CD4-positive, alpha-beta T cell treated with Interleukin-6 for 4 hours (primary cell): ENCODE measurements around the gene GLP1R.

ENCODE experiments used
- DNase-seq: peaks from one replicate; pipeline ENCODE4 v3.0.0-alpha.2; 2020; ENCODE audit warnings: mixed read lengths

Gene GLP1R

GRCh38 chr6:39065561-39065960 lies 17.0 kb downstream of the GLP1R start:
- no peak for DNase-seq

GRCh38 chr6:39068391-39068790 lies 19.8 kb downstream of the GLP1R start:
- DNase-seq, result no peak

DNA sequence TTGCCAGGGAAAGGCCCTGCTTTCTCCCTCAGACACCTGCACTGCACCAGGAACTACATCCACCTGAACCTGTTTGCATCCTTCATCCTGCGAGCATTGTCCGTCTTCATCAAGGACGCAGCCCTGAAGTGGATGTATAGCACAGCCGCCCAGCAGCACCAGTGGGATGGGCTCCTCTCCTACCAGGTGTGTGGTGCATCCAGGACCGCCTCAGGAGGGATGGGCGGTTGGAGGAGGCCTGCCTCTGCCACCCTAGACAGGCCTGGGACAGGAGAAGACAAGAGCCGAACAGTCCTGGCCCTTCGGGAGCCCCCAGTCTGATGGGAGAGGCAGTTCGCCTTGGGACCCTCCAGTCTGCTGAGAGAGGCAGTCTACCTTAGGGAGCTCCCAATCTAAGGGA lies 24.2 kb downstream of the GLP1R start:
- no peak for DNase-seq

- no peak for DNase-seq
These were observed 25.1 kb downstream of the GLP1R start for GRCh38 chr6:39073471-39074355.

GRCh38 chr6:39074486-39074885 lies 25.9 kb downstream of the GLP1R start:
- DNase-seq, result no peak

GRCh38 chr6:39075010-39075686 lies 26.6 kb downstream of the GLP1R start:
- no peak for DNase-seq

DNA sequence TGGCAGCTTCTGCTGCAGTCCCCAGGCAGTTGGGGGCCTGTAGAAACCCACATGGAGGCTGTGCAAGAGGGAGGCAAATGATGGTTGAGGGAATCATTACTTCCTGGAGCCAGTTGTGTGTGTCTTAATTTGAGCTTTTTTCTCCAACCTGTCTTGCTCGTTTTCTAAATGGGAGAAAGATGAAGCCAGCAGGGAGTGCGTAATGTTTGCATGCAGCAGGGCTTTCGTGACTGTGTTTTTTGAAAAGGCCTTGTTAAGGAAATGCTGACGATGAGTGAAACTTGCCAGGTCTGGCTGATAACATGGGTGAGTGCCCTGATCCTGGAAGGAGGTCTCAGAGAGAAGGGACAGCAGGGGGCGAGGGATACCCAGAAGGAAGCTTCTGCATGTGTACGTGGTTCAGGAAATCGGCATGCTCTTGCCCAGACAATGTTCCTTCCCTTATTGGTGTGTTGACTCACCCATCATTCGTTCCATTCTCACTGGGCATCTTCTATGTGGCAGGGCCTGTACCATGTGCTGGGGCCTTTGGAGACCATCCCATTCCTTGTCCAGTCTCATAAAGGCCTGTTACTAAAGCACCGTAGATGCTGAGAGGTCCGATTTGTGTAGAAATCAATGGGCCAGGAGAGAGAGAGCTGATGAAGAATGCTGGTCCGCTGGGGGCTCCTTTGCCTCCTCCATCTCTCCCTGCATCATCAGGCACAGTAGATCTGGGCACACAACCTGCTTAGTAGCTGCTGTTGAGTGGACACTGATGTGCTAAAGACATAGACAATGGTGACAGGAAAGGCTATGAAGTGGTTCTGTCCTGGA lies 27.4 kb downstream of the GLP1R start:
- DNase-seq, result no peak

- no peak for DNase-seq
These were observed 28.3 kb downstream of the GLP1R start for GRCh38 chr6:39076623-39077535.

GRCh38 chr6:39077882-39078594 lies 29.5 kb downstream of the GLP1R start:
- no peak for DNase-seq

DNA sequence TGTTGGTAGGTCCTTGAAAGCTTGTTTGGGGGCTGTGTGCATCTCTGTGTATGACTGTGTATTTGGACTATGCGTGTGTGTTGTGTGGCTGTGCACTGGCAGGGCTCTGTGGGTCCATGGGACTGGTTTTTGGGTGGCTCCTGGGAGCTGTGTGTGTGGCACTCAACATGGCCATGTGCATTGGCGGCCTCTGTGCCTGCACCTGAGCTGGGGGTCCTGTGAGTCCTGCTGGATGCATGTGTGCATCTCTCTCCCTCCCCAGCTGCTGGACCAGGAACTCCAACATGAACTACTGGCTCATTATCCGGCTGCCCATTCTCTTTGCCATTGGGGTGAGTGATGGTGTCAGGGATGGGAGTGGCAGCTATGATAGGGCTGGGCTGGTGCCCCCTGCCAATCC lies 30.1 kb downstream of the GLP1R start:
- DNase-seq, result no peak

DNA sequence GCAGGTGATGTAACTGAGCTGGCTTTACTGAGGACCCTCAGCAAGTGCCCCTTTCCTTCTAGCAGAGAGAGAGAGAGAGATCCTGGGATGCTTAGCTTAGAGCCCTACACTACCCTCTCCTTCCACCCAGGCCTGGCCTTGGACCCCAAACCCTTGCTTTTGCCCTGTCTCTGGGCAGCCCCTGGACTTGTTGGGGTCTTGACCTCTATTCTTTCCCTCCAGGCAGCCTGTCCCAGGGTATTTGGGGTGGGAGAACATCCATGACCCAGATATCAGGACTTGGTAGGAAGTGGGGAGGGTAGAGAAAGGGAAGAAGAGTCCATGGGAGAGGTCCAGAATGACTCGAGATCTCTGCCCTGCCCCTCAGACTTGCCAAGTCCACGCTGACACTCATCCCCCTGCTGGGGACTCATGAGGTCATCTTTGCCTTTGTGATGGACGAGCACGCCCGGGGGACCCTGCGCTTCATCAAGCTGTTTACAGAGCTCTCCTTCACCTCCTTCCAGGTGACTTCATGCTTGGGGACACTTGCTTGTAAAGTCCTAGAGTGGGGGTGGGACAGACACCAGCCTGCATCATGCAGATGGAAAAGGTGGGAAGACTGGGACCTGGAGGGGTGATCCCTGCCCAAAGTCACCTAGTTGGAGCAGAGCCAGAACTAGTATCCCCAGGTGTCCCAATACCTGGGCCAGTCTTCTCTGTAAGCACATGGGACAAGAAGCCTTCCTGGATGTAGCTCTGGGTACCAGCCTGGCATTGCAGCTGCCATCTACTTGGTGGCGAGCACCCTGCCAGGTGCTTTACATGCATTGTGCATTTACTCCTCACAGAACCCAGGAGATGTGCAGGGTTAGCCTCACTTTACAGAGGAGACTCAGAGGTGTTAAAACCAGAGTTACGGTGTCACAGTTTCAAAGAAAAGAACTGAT lies 30.9 kb downstream of the GLP1R start:
- no peak for DNase-seq

DNA sequence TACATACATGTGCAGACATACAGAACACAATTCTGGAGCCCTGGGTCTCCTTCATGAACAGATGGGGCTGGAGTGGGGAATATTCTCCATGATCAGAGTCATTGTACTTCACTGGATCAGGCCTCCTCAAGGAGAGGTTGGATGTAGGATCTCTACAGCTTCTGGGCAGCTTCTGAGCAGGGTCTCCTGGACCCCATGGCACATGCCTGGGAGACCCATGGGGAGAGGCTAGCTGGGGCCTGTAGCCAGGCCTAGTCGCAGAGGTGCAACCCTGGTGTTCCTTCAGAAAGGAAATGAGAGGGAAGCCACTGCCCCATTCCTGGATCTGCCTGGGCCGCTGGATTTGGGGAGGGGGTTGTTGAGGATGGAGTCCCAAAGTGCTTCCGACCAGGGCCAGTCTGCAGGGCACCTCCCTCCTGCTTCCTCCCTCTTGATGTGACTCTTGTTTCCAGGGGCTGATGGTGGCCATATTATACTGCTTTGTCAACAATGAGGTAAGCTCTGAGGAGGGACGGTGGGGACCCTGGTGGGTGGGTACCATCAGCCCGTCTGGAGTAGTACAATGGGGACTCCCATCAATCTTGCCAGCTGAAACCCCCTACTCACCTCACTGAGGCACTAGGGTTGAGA lies 31.8 kb downstream of the GLP1R start:
- DNase-seq, result no peak

DNA sequence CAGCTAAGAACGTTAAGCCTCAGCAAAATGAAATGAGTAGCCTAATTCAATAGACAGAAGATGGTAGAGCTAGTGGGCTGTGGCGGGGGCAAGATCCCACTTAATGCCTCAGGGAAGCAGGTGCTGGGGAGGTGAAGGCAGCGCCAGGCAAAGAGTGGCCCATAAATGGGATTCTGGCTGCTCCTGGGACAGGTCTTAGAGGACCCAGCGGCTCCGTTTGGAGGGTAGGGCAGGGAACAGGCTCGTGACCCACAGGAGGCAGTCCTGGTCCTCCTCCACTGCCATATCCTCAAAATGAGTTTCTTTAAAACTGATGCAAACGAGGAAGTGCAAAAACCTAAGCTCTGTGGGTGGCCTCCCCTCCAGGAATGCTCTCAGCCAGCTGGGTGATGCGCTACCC lies 33.7 kb downstream of the GLP1R start:
- no peak for DNase-seq

GRCh38 chr6:39083231-39083634 lies 34.7 kb downstream of the GLP1R start:
- no peak for DNase-seq

- DNase-seq, result no peak
These were observed 35.9 kb downstream of the GLP1R start for GRCh38 chr6:39084506-39084905.

DNA sequence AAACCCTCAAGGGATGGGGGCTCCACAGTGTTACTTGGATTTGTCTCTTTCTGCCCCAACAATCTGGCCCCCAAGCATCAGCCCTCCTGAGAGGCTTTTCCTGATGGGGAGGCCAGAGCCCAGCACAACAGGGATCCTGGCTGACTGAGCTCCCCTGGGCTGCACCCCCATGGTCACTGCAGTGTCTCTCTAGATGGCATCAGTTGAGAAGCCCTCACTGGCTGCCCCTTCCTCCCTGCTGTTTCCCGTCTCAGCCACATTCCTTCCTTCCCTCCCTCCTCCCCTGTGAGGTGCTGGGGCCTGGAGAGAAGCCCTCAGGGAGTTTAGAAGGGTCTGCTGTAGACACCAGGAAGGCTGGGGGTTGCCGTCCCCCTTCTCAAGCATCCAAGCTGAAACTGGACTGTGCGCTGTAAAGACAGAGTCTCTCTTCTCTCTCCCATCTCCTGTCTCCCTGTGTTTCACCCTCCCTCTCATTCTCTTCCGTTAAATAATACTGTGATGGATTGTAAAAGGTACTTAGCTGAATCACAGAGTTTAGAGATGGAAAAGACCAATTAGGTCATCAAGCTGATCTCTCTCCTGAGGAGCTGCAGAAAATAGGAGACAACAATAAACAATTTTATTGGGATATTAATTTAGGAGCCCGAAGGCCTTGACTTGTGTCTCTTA lies 36.7 kb downstream of the GLP1R start:
- no peak for DNase-seq

GRCh38 chr6:39086294-39086693 lies 37.7 kb downstream of the GLP1R start:
- DNase-seq, result no peak

GRCh38 chr6:39086711-39087110 lies 38.1 kb downstream of the GLP1R start:
- DNase-seq, result no peak

GRCh38 chr6:39087197-39087596 lies 38.6 kb downstream of the GLP1R start:
- DNase-seq, result no peak
